ENCODE data around the gene NBEA. TPM values are rescaled to one million over a fixed set of nuclear protein-coding genes. Genes with fewer than 3 reads are reported as not detected.

NBEA gene
- total RNA-seq, 3 donors from 2014 or later (not counting 1 experiment from before 2014, with no cell fraction given): 0.27 to 0.66 (median 0.33) TPM

GRCh38 chr13:35548790-35549189 is 606.7 kb downstream of the NBEA start:
- ATAC-seq (no peak), DNase-seq (no peak)
- no peak overlapping the region for H3K4me3 ChIP-seq (ENCODE audit: low read length)
- intact Hi-C loops (cut with micrococcal nuclease): no loop called here
- no peak overlapping the region for H3K27ac ChIP-seq (ENCODE audit: low read length)
- H3K36me3 Mint-ChIP-seq: no peaks in the 10 kb centered on the region
- H3K9me3 Mint-ChIP-seq: no peaks in the 10 kb centered on the region
- WGBS (ENCODE audit: insufficient coverage): 90% methylated on average over 1 of the region's 1 CpG
- H3K27ac Mint-ChIP-seq: no peak overlapping the region
- H3K4me1 ChIP-seq (ENCODE audit: control insufficient read depth, insufficient read depth, low read length): no peaks in the 10 kb centered on the region
- no peak overlapping the region for H3K4me3 Mint-ChIP-seq
- TF ChIP-seq, protein P1, sequence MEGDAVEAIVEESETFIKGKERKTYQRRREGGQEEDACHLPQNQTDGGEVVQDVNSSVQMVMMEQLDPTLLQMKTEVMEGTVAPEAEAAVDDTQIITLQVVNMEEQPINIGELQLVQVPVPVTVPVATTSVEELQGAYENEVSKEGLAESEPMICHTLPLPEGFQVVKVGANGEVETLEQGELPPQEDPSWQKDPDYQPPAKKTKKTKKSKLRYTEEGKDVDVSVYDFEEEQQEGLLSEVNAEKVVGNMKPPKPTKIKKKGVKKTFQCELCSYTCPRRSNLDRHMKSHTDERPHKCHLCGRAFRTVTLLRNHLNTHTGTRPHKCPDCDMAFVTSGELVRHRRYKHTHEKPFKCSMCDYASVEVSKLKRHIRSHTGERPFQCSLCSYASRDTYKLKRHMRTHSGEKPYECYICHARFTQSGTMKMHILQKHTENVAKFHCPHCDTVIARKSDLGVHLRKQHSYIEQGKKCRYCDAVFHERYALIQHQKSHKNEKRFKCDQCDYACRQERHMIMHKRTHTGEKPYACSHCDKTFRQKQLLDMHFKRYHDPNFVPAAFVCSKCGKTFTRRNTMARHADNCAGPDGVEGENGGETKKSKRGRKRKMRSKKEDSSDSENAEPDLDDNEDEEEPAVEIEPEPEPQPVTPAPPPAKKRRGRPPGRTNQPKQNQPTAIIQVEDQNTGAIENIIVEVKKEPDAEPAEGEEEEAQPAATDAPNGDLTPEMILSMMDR (IDR thresholded peaks at IDR 0.05): no peak
- peaks cover 8 to 13% of the 10 kb centered on the region in 2 donors for H3K4me1 Mint-ChIP-seq
- H3K27me3 ChIP-seq (ENCODE audit: control insufficient read depth, insufficient read depth, low read length): no peaks in the 10 kb centered on the region
- no peaks in the 10 kb centered on the region for H3K9me3 ChIP-seq (ENCODE audit: control insufficient read depth, insufficient read depth, low read length)
- H3K36me3 ChIP-seq (ENCODE audit: control insufficient read depth, insufficient read depth, low read length): no peaks in the 10 kb centered on the region
- no peaks in the 10 kb centered on the region for H3K27me3 Mint-ChIP-seq (ENCODE audit: low read depth in 2 of 2)

- Mint-ChIP-seq H3K9me3 (no peaks in the 10 kb centered on the region), H3K4me3 (no peak overlapping the region), H3K36me3 (no peaks in the 10 kb centered on the region), H3K27ac (peak overlapping the region in 1 of 2 donors; percentile 24), H3K4me1 (peaks cover 8 to 13% of the 10 kb centered on the region in 2 donors), H3K27me3 (ENCODE audit: low read depth in 2 of 2) (no peaks in the 10 kb centered on the region)
- TF ChIP-seq, protein P1 (IDR thresholded peaks at IDR 0.05): no peak
- ATAC-seq (peak in 2 of 3 donors; percentile 51 to 77), DNase-seq (no peak)
- H3K27me3 ChIP-seq (ENCODE audit: control insufficient read depth, insufficient read depth, low read length): no peaks in the 10 kb centered on the region
- H3K36me3 ChIP-seq (ENCODE audit: control insufficient read depth, insufficient read depth, low read length): no peaks in the 10 kb centered on the region
- H3K4me3 ChIP-seq (ENCODE audit: low read length): no peak overlapping the region
- no peak overlapping the region for H3K27ac ChIP-seq (ENCODE audit: low read length)
- no peaks in the 10 kb centered on the region for H3K4me1 ChIP-seq (ENCODE audit: control insufficient read depth, insufficient read depth, low read length)
- intact Hi-C loops (cut with micrococcal nuclease): no loop called here
- H3K9me3 ChIP-seq (ENCODE audit: control insufficient read depth, insufficient read depth, low read length): no peaks in the 10 kb centered on the region
These were observed 607.4 kb downstream of the NBEA start for GRCh38 chr13:35549481-35549880.

DNA sequence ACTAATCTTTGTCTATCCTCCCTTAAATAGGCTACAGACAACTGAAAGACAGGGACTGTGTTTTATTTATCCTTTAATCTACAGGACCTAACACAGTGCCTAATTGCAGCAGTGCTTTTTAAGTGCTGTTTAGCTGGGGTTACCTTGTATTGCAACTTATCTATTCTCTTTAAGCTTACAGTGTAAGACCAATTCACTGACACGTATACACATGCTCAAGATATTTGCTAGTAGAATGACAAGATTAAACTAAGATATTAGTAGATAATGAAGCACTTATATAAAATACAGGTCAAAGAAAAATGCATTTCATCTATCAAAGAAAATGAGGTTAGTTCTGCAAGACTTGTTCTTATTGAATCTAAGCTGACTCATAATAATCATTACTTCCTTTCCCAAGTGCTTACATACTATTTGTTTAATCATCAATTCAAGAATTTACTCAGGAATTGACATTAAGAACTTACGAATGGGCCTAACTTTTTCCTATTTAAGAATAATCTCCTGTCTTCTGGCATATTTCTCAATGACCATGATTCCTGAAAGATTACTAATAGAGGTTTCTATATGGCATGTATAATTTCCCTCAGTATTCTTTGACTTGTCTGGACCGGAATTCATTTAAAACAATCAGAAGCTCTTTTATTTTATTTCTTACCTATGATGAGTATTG is 610.2 kb downstream of the NBEA start:
- no peaks in the 10 kb centered on the region for H3K9me3 ChIP-seq (ENCODE audit: control insufficient read depth, insufficient read depth, low read length)
- DNase-seq (no peak), ATAC-seq (no peak)
- H3K4me1 ChIP-seq (ENCODE audit: control insufficient read depth, insufficient read depth, low read length): no peaks in the 10 kb centered on the region
- TF ChIP-seq, protein P1 (IDR thresholded peaks at IDR 0.05): no peak
- no peaks in the 10 kb centered on the region for H3K36me3 ChIP-seq (ENCODE audit: control insufficient read depth, insufficient read depth, low read length)
- no peaks in the 10 kb centered on the region for H3K9me3 Mint-ChIP-seq
- no peaks in the 10 kb centered on the region for H3K36me3 Mint-ChIP-seq
- peaks cover 9% of the 10 kb centered on the region in 2 donors for H3K4me1 Mint-ChIP-seq
- no peaks in the 10 kb centered on the region for H3K27me3 ChIP-seq (ENCODE audit: control insufficient read depth, insufficient read depth, low read length)
- no peak overlapping the region for H3K4me3 Mint-ChIP-seq
- intact Hi-C loops (cut with micrococcal nuclease): no loop called here
- H3K27me3 Mint-ChIP-seq (ENCODE audit: low read depth in 2 of 2): peaks cover 0 to 7% of the 10 kb centered on the region in 2 donors
- no peak overlapping the region for H3K27ac ChIP-seq (ENCODE audit: low read length)
- H3K27ac Mint-ChIP-seq: no peak overlapping the region
- no peak overlapping the region for H3K4me3 ChIP-seq (ENCODE audit: low read length)
- WGBS (ENCODE audit: insufficient coverage): 40% methylated on average over 1 of the region's 3 CpGs

Data from natural killer cell (primary cell).